HepG2 (cell line): ENCODE results near the gene PNPLA2. TPM values are rescaled to one million over a fixed set of nuclear protein-coding genes. Genes with fewer than 3 reads are reported as not detected.

Experiments
- ASH2L ChIP-seq: fragments of 300-600, 200-600 bp; sonication (generic); IDR thresholded peaks from 2 replicates; pipeline ENCODE4 v1.7.0; 2017; ENCODE audit warnings: low read depth, mild to moderate bottlenecking, moderate library complexity, mixed read lengths, low read length; ENCODE audit not compliant: insufficient read length
- ATF7 ChIP-seq, 2 experiments: fragments of 450-650 bp in 1 of 2; sonication (generic) in 1 of 2; formaldehyde crosslinking in 1 of 2; IDR thresholded peaks; 2 replicates each; pipeline versions ENCODE4 v1.4.0 to v1.6.1; 2016 to 2020; ENCODE audit warnings: antibody characterized with exemption in 1 of 2, mild to moderate bottlenecking in 1 of 2, missing genetic modification reagents in 1 of 2
- CHCHD3 ChIP-seq: sonication (generic); formaldehyde crosslinking; IDR thresholded peaks from 2 replicates; pipeline ENCODE4 v1.8.0; 2022; ENCODE audit warnings: mild to moderate bottlenecking, missing genetic modification reagents, moderate library complexity
- CREB1 ChIP-seq, 2 experiments: fragments of 450-650 bp in 1 of 2; IDR thresholded peaks; 2 replicates each; pipeline ENCODE4 v1.6.1; 2016 to 2017; ENCODE audit warnings: control low read depth in 1 of 2, mild to moderate bottlenecking in 1 of 2, missing compliant biosample characterization in 1 of 2, missing genetic modification characterization in 1 of 2
- FIP1L1 ChIP-seq: fragments of 200-400 bp; formaldehyde crosslinking; IDR thresholded peaks from 2 replicates; pipeline ENCODE4 v1.6.1; 2018; ENCODE audit warnings: low read depth, mild to moderate bottlenecking, low read length, moderate library complexity, borderline replicate concordance; ENCODE audit not compliant: insufficient read depth
- HMG20A ChIP-seq: IDR thresholded peaks from 2 replicates; pipeline ENCODE4 v1.6.1; 2016; ENCODE audit warnings: borderline replicate concordance
- HNRNPLL ChIP-seq: fragments of 200-400 bp; formaldehyde crosslinking; IDR thresholded peaks from 2 replicates; pipeline ENCODE4 v1.6.1; 2017; ENCODE audit warnings: mild to moderate bottlenecking, low read depth, low read length; ENCODE audit not compliant: poor library complexity, severe bottlenecking
- HOXA7 ChIP-seq: sonication (generic); formaldehyde crosslinking; IDR thresholded peaks from 2 replicates; pipeline ENCODE4 v1.8.1; 2022; ENCODE audit warnings: mild to moderate bottlenecking, missing genetic modification reagents, moderate library complexity
- KLF12 ChIP-seq: sonication (generic); formaldehyde crosslinking; IDR thresholded peaks from 2 replicates; pipeline ENCODE4 v1.4.0; 2020; ENCODE audit warnings: missing genetic modification reagents, borderline replicate concordance
- NCOA1 ChIP-seq: sonication (generic); formaldehyde crosslinking; IDR thresholded peaks from 2 replicates; pipeline ENCODE4 v1.9.0; 2021; ENCODE audit warnings: missing genetic modification reagents
- NCOR1 ChIP-seq: fragments of 200-600 bp; sonication (generic); IDR thresholded peaks from 2 replicates; pipeline ENCODE4 v1.7.0; 2017; ENCODE audit warnings: antibody characterized with exemption, low read length, borderline replicate concordance
- ONECUT2 ChIP-seq: sonication (generic); formaldehyde crosslinking; IDR thresholded peaks from 2 replicates; pipeline ENCODE4 v1.4.0; 2020; ENCODE audit warnings: missing genetic modification reagents
- PCBP1 ChIP-seq: fragments of 200-400 bp; formaldehyde crosslinking; IDR thresholded peaks from 2 replicates; pipeline ENCODE4 v1.6.1; 2017; ENCODE audit warnings: mild to moderate bottlenecking, low read depth, low read length, borderline replicate concordance
- SP140L ChIP-seq: sonication (generic); formaldehyde crosslinking; IDR thresholded peaks from 2 replicates; pipeline ENCODE4 v1.4.0; 2020; ENCODE audit warnings: missing genetic modification reagents, borderline replicate concordance
- SSRP1 ChIP-seq: IDR thresholded peaks from 2 replicates; pipeline ENCODE4 v1.6.1; 2016; ENCODE audit warnings: control low read depth
- TOPORS ChIP-seq: sonication (generic); formaldehyde crosslinking; IDR thresholded peaks from 2 replicates; pipeline ENCODE4 v1.8.0; 2023; ENCODE audit warnings: mild to moderate bottlenecking, missing genetic modification reagents
- ZNF335 ChIP-seq: sonication (generic); formaldehyde crosslinking; IDR thresholded peaks from 2 replicates; pipeline ENCODE4 v1.4.0; 2020; ENCODE audit warnings: missing genetic modification reagents
- ZNF354B ChIP-seq: sonication (generic); formaldehyde crosslinking; IDR thresholded peaks from 2 replicates; pipeline ENCODE4 v1.8.0; 2022; ENCODE audit warnings: mild to moderate bottlenecking, missing genetic modification reagents
- ZNF383 ChIP-seq: sonication (generic); formaldehyde crosslinking; IDR thresholded peaks from 2 replicates; pipeline ENCODE4 v1.4.0; 2020; ENCODE audit warnings: missing genetic modification reagents, mild to moderate bottlenecking, borderline replicate concordance
- ZNF432 ChIP-seq: sonication (generic); formaldehyde crosslinking; IDR thresholded peaks from 2 replicates; pipeline ENCODE4 v1.5.0; 2020; ENCODE audit warnings: missing genetic modification reagents, mild to moderate bottlenecking, borderline replicate concordance
- ZNF451 ChIP-seq: sonication (generic); formaldehyde crosslinking; IDR thresholded peaks from 2 replicates; pipeline ENCODE4 v1.5.0; 2020; ENCODE audit warnings: mild to moderate bottlenecking, missing genetic modification reagents
- ZNF607 ChIP-seq: sonication (generic); formaldehyde crosslinking; IDR thresholded peaks from 2 replicates; pipeline ENCODE4 v1.5.1; 2020; ENCODE audit warnings: missing genetic modification reagents, mild to moderate bottlenecking, borderline replicate concordance
- ZNF629 ChIP-seq: sonication (generic); formaldehyde crosslinking; conservative IDR thresholded peaks from 2 replicates; pipeline ENCODE4 v1.5.0; 2020; ENCODE audit warnings: missing genetic modification reagents
- ZNF7 ChIP-seq: IDR thresholded peaks from 2 replicates; pipeline ENCODE4 v1.6.1; 2016; ENCODE audit warnings: missing biosample characterization, missing genetic modification reagents
- ZNF766 ChIP-seq: sonication (generic); formaldehyde crosslinking; IDR thresholded peaks from 2 replicates; pipeline ENCODE4 v1.5.0; 2020; ENCODE audit warnings: missing genetic modification reagents, borderline replicate concordance
- polyA plus RNA-seq, 8 experiments: library from polyadenylated mRNA; depleted of rRNA in 3 of 8; stranded (reverse) in 7 of 8; unstranded in 1 of 8; fragments of >200 nt; fragmentation: Illumina TruSeq in 4 of 8; extraction: Trizol in 4 of 8; gene quantifications; 2 replicates each; pipeline versions ENCODE4 v1.2.1 to v1.2.3, GENCODE V29; 2011 to 2016; ENCODE audit warnings: low read depth in 4 of 8, missing spikeins in 1 of 8, mixed read lengths in 1 of 8; ENCODE audit not compliant: insufficient read depth in 1 of 8
- total RNA-seq, 5 experiments: library from RNA; depleted of rRNA; stranded (reverse); fragments of >200 nt; fragmentation: Illumina TruSeq; extraction: Trizol; gene quantifications; 2 replicates each; pipeline ENCODE4 v1.2.3, GENCODE V29; 2016; ENCODE audit warnings: low read depth in 1 of 5
- TF ChIP-seq, protein P1 (sequence below): sonication (generic); formaldehyde crosslinking; IDR thresholded peaks from 2 replicates; pipeline ENCODE4 v1.5.0; 2020; ENCODE audit warnings: mild to moderate bottlenecking, low read depth, missing genetic modification reagents, borderline replicate concordance
- TF ChIP-seq, protein P2 (sequence below): IDR thresholded peaks from 2 replicates; pipeline ENCODE4 v1.6.1; 2016

The PNPLA2 gene
- total and polyA plus RNA-seq, 2 of the 13 experiments (the other 11 are each of a cell fraction or from before 2014, with no cell fraction given): 10.5 to 43.2 TPM

DNA sequence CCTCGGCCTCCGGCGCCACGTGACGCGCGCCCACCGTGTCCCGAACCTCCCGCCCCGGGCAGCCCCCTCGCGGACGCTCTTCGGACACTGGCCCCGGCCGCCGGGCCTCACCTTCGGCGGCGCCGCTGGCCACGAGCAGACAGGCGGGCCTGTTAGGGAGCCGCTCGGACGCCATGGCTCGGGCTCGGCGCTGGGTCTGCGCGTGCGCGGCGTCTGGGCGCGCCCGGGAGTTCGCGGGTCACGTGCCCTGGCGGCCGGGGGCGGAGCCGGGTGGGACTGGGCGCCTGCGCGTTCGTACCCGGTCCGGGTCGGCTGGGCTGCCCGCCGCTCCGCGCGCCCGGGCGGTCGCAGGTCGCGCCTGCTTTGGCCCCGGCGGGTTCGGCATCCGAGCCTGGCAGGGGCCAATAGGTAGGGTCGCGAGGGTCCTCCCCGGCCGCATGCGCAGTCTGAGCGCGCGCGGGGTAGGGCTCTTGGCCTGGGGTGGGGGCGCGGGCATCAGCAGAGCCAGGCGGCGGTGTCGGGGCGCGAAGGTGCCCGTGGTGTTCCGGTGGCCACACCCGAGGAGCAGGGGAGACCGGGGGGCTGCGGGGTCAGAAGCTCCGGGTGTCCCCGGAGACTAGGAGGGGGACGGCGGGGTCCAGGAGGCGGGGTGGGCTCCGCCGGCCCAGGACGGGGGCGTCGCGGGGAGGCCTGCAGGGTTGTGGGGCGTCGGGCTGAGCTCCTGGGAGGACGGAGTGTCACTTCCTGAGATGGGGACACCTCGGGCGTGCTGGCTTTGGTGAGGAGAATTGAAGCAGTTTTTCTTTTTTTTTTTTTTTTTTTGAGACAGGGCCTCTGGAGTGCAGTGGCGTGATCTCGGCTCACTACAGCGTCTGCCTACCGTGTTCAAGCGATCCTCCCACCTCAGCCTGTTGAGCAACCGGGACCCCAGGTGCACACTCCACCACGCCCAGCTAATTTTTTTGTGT is 41.1 kb upstream of the PNPLA2 start, which contains the start of gene GATD1 (continued):
- TF ChIP-seq HNRNPLL: no peak
- TF ChIP-seq TOPORS (CRISPR knock-in tag): 0 out of 2 replicates have a peak, but pooled peaks have one; percentile 65
- TF ChIP-seq CREB1 (IDR thresholded peaks at IDR 0.05): no peak
- no peak for TF ChIP-seq CREB1 (CRISPR knock-in tag; IDR thresholded peaks at IDR 0.05)
- no peak for TF ChIP-seq NCOA1 (CRISPR knock-in tag)
- TF ChIP-seq, protein P1, sequence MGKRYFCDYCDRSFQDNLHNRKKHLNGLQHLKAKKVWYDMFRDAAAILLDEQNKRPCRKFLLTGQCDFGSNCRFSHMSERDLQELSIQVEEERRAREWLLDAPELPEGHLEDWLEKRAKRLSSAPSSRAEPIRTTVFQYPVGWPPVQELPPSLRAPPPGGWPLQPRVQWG (CRISPR knock-in tag): no peak
- TF ChIP-seq ZNF607: peak; percentile 67; the same call in 1 of the 2 replicates
- no peak for TF ChIP-seq FIP1L1
- TF ChIP-seq, protein P2, sequence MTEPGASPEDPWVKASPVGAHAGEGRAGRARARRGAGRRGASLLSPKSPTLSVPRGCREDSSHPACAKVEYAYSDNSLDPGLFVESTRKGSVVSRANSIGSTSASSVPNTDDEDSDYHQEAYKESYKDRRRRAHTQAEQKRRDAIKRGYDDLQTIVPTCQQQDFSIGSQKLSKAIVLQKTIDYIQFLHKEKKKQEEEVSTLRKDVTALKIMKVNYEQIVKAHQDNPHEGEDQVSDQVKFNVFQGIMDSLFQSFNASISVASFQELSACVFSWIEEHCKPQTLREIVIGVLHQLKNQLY (CRISPR knock-in tag): no peak
- TF ChIP-seq ZNF354B: no peak
- no peak for TF ChIP-seq CHCHD3 (CRISPR knock-in tag)
- no peak for TF ChIP-seq ZNF432 (CRISPR knock-in tag)
- no peak for TF ChIP-seq KLF12 (CRISPR knock-in tag)
- 0 out of 2 replicates have a peak, but pooled peaks have one; percentile 21 for TF ChIP-seq ZNF335
- no peak for TF ChIP-seq HOXA7
- TF ChIP-seq ZNF7: no peak
- TF ChIP-seq ZNF629 (CRISPR knock-in tag): 0 out of 2 replicates have a peak, but pooled peaks have one; percentile 16
- TF ChIP-seq ASH2L: no peak
- no peak for TF ChIP-seq SSRP1 (CRISPR knock-in tag)
- TF ChIP-seq ZNF451 (CRISPR knock-in tag): no peak
- no peak for TF ChIP-seq HMG20A (CRISPR knock-in tag)
- 0 out of 2 replicates have a peak, but pooled peaks have one; percentile 12 for TF ChIP-seq ZNF383 (CRISPR knock-in tag)
- TF ChIP-seq ZNF766 (CRISPR knock-in tag): 0 out of 2 replicates have a peak, but pooled peaks have one; percentile 23
- TF ChIP-seq NCOR1: no peak
- TF ChIP-seq ONECUT2: no peak
- TF ChIP-seq SP140L (CRISPR knock-in tag): no peak
- no peak for TF ChIP-seq PCBP1
- no peak for TF ChIP-seq ATF7 (IDR thresholded peaks at IDR 0.05)
- no peak; the same call in 1 of the 2 replicates for TF ChIP-seq ATF7 (CRISPR knock-in tag; IDR thresholded peaks at IDR 0.05)
